ENCODE results near the gene GRHL1.

GRCh38 chr2:10009811-10010781, 58.6 kb downstream of the GRHL1 start:
- TF ChIP-seq CTCF (IDR thresholded peaks at IDR 0.05) (no peak), POLR2AphosphoS5 (IDR thresholded peaks at IDR 0.05; ENCODE audit: insufficient read depth in 1 of 2, low read depth in 1 of 2) (peak in 1 of 2 donors; percentile 59), POLR2A (IDR thresholded peaks at IDR 0.05) (no peak)

Data from vagina (tissue), 2 donors.